ENCODE measurements around the gene ANKRD6. TPM values are rescaled to one million over a fixed set of nuclear protein-coding genes. Genes with fewer than 3 reads are reported as not detected.

Gene ANKRD6
- total RNA-seq, 1 donor from 2014 or later: 13.5 TPM

DNA sequence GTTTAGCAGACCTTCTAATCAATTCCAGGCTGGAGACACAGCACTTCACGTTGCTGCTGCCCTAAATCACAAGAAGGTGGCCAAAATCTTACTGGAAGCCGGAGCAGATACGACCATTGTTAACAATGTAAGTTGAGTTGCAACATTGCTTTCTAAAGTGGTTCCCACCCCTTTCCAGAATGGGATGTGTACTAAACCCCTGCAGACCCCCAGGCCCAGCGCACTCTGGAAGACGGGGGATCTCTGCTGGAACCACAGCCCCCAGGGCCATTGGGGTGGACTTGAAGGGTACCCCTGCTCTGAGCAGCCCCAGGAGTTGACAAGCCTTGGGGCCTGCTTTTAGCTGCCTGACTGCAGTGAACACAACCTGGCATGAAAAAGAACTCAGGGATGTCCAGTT lies 183.6 kb downstream of the ANKRD6 start:
- Mint-ChIP-seq H3K9me3 (ENCODE audit: unreplicated experiment) (no peaks in the 10 kb centered on the region), H3K36me3 (ENCODE audit: low read depth, unreplicated experiment) (peaks cover 10% of the 10 kb centered on the region), H3K27ac (ENCODE audit: unreplicated experiment) (no peak overlapping the region), H3K4me3 (ENCODE audit: unreplicated experiment) (no peak overlapping the region), H3K27me3 (ENCODE audit: low read depth, unreplicated experiment) (peaks cover 1% of the 10 kb centered on the region), H3K4me1 (ENCODE audit: low read depth, unreplicated experiment) (peaks cover 8% of the 10 kb centered on the region)
- H3K4me3 ChIP-seq (ENCODE audit: insufficient read depth, low read depth, low read length): no peak overlapping the region
- peaks cover 2% of the 10 kb centered on the region for H3K4me1 ChIP-seq (ENCODE audit: insufficient read depth, low read length)
- no peaks in the 10 kb centered on the region for H3K27me3 ChIP-seq (ENCODE audit: insufficient read depth, low read length)
- FAIRE-seq (no peak), DNase-seq (ENCODE audit: low read depth) (no peak)
- no peak for TF ChIP-seq EZH2 (IDR thresholded peaks at IDR 0.05; ENCODE audit: insufficient read depth, low read length)
- TF ChIP-seq, protein P1, sequence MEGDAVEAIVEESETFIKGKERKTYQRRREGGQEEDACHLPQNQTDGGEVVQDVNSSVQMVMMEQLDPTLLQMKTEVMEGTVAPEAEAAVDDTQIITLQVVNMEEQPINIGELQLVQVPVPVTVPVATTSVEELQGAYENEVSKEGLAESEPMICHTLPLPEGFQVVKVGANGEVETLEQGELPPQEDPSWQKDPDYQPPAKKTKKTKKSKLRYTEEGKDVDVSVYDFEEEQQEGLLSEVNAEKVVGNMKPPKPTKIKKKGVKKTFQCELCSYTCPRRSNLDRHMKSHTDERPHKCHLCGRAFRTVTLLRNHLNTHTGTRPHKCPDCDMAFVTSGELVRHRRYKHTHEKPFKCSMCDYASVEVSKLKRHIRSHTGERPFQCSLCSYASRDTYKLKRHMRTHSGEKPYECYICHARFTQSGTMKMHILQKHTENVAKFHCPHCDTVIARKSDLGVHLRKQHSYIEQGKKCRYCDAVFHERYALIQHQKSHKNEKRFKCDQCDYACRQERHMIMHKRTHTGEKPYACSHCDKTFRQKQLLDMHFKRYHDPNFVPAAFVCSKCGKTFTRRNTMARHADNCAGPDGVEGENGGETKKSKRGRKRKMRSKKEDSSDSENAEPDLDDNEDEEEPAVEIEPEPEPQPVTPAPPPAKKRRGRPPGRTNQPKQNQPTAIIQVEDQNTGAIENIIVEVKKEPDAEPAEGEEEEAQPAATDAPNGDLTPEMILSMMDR (IDR thresholded peaks at IDR 0.05; ENCODE audit: insufficient read depth, low read depth, low read length): no peak
- no peak overlapping the region for H3K4me2 ChIP-seq (ENCODE audit: low read length)
- H3K9me3 ChIP-seq (ENCODE audit: insufficient read depth, low read depth, low read length): no peaks in the 10 kb centered on the region
- no peaks in the 10 kb centered on the region for H3K36me3 ChIP-seq (ENCODE audit: insufficient read depth, low read length)
- no peaks in the 10 kb centered on the region for H4K20me1 ChIP-seq (ENCODE audit: insufficient read depth, low read length)
- no peak overlapping the region for H2AFZ ChIP-seq (ENCODE audit: low read depth, low read length)
- H3K27ac ChIP-seq (ENCODE audit: low read depth, low read length): no peak overlapping the region
- no peaks in the 10 kb centered on the region for H3K79me2 ChIP-seq (ENCODE audit: insufficient read depth, low read length)
- H3K9ac ChIP-seq (ENCODE audit: low read length): no peak overlapping the region

DNA sequence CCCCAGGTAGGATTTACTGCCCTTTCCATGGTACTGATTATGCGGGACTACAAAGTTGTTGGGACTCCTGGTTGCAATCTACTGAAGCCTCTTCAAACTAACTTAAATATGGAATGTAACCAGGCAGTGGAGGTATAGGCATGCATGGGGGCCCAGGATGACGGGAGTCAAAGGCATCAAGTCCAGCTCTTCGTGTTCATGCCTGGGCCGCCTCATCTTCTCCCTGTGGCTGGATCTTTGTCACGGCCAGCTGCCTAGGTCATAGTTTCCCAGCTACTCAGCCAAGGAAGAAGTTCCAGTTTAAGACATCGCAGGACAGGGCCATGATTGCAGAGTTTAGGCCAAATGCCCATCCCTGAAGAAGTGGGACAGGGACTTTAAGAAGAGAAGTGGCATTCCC lies 185.1 kb downstream of the ANKRD6 start:
- H2AFZ ChIP-seq (ENCODE audit: low read depth, low read length): no peak overlapping the region
- H3K27ac ChIP-seq (ENCODE audit: low read depth, low read length): no peak overlapping the region
- no peaks in the 10 kb centered on the region for H3K4me1 ChIP-seq (ENCODE audit: insufficient read depth, low read length)
- DNase-seq (ENCODE audit: low read depth): no peak
- no peak for FAIRE-seq
- H3K27me3 ChIP-seq (ENCODE audit: insufficient read depth, low read length): no peaks in the 10 kb centered on the region
- Mint-ChIP-seq H3K4me1 (ENCODE audit: low read depth, unreplicated experiment) (no peaks in the 10 kb centered on the region), H3K9me3 (ENCODE audit: unreplicated experiment) (no peaks in the 10 kb centered on the region), H3K36me3 (ENCODE audit: low read depth, unreplicated experiment) (peaks cover 13% of the 10 kb centered on the region), H3K4me3 (ENCODE audit: unreplicated experiment) (no peak overlapping the region), H3K27me3 (ENCODE audit: low read depth, unreplicated experiment) (peaks cover 1% of the 10 kb centered on the region), H3K27ac (ENCODE audit: unreplicated experiment) (no peak overlapping the region)
- no peaks in the 10 kb centered on the region for H3K36me3 ChIP-seq (ENCODE audit: insufficient read depth, low read length)
- no peaks in the 10 kb centered on the region for H3K79me2 ChIP-seq (ENCODE audit: insufficient read depth, low read length)
- H3K9ac ChIP-seq (ENCODE audit: low read length): no peak overlapping the region
- no peak for TF ChIP-seq EZH2 (IDR thresholded peaks at IDR 0.05; ENCODE audit: insufficient read depth, low read length)
- TF ChIP-seq, protein P1 (IDR thresholded peaks at IDR 0.05; ENCODE audit: insufficient read depth, low read depth, low read length): no peak
- H3K9me3 ChIP-seq (ENCODE audit: insufficient read depth, low read depth, low read length): no peaks in the 10 kb centered on the region
- H3K4me3 ChIP-seq (ENCODE audit: insufficient read depth, low read depth, low read length): no peak overlapping the region
- H4K20me1 ChIP-seq (ENCODE audit: insufficient read depth, low read length): no peaks in the 10 kb centered on the region
- no peak overlapping the region for H3K4me2 ChIP-seq (ENCODE audit: low read length)

DNA sequence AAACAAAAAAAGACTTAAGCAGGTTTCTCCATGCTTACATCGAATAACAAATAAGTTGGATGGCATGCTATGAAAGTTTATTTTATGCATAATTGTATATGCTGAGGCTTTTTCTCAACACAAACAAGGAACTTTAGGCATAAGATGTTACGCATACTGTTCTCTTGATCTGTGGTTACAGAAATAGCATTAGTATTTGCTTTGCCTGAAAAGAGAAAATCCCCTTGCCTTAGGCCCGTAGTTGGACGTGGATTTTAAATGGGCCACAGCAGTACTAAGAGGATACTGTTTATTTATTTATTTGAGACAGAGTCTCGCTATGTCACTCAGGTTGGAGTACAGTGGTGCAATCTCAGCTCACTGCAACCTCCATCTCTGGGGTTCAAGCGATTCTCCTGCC lies 186.6 kb downstream of the ANKRD6 start:
- no peak overlapping the region for H3K9ac ChIP-seq (ENCODE audit: low read length)
- Mint-ChIP-seq H3K4me3 (ENCODE audit: unreplicated experiment) (no peak overlapping the region), H3K27me3 (ENCODE audit: low read depth, unreplicated experiment) (peaks cover 1% of the 10 kb centered on the region), H3K9me3 (ENCODE audit: unreplicated experiment) (no peaks in the 10 kb centered on the region), H3K27ac (ENCODE audit: unreplicated experiment) (no peak overlapping the region), H3K36me3 (ENCODE audit: low read depth, unreplicated experiment) (peaks cover 11% of the 10 kb centered on the region), H3K4me1 (ENCODE audit: low read depth, unreplicated experiment) (no peaks in the 10 kb centered on the region)
- no peaks in the 10 kb centered on the region for H3K9me3 ChIP-seq (ENCODE audit: insufficient read depth, low read depth, low read length)
- FAIRE-seq: no peak
- DNase-seq (ENCODE audit: low read depth): no peak
- H3K4me3 ChIP-seq (ENCODE audit: insufficient read depth, low read depth, low read length): no peak overlapping the region
- H4K20me1 ChIP-seq (ENCODE audit: insufficient read depth, low read length): no peaks in the 10 kb centered on the region
- H3K27ac ChIP-seq (ENCODE audit: low read depth, low read length): no peak overlapping the region
- no peak overlapping the region for H2AFZ ChIP-seq (ENCODE audit: low read depth, low read length)
- no peaks in the 10 kb centered on the region for H3K36me3 ChIP-seq (ENCODE audit: insufficient read depth, low read length)
- H3K27me3 ChIP-seq (ENCODE audit: insufficient read depth, low read length): no peaks in the 10 kb centered on the region
- no peak for TF ChIP-seq EZH2 (IDR thresholded peaks at IDR 0.05; ENCODE audit: insufficient read depth, low read length)
- TF ChIP-seq, protein P1 (IDR thresholded peaks at IDR 0.05; ENCODE audit: insufficient read depth, low read depth, low read length): no peak
- no peaks in the 10 kb centered on the region for H3K79me2 ChIP-seq (ENCODE audit: insufficient read depth, low read length)
- no peak overlapping the region for H3K4me2 ChIP-seq (ENCODE audit: low read length)
- H3K4me1 ChIP-seq (ENCODE audit: insufficient read depth, low read length): no peaks in the 10 kb centered on the region

All from astrocyte (in vitro differentiated cells and primary cell).